Mucosa of stomach (tissue), 1 donor: ENCODE measurements around the gene CACNA2D4.

Experiments used
- H3K27me3 ChIP-seq: one replicate; pipeline ENCODE4 v1.7.0; 2013; ENCODE audit warnings: mild to moderate bottlenecking, low read length; ENCODE audit not compliant: control insufficient read depth, insufficient read depth
- H3K36me3 ChIP-seq: one replicate; pipeline ENCODE4 v1.7.0; 2013; ENCODE audit warnings: low read length; ENCODE audit not compliant: control insufficient read depth, insufficient read depth
- H3K4me1 ChIP-seq: one replicate; pipeline ENCODE4 v1.7.0; 2013; ENCODE audit warnings: mild to moderate bottlenecking, low read length; ENCODE audit not compliant: control insufficient read depth, insufficient read depth
- H3K4me3 ChIP-seq: one replicate; pipeline ENCODE4 v1.7.0; 2013; ENCODE audit warnings: low read length
- H3K9ac ChIP-seq: one replicate; pipeline ENCODE4 v1.7.0; 2013; ENCODE audit warnings: mild to moderate bottlenecking, low read length, moderate library complexity
- H3K9me3 ChIP-seq: one replicate; pipeline ENCODE4 v1.7.0; 2013; ENCODE audit warnings: mild to moderate bottlenecking, low read length, moderate library complexity; ENCODE audit not compliant: control insufficient read depth
- donor health status: Pancreatic carcinoma.

The CACNA2D4 gene

GRCh38 chr12:1930803-1931597 is 12.5 kb upstream of the CACNA2D4 start:
- Histone ChIP-seq H3K9ac (no peak overlapping the region), H3K36me3 (no peaks in the 10 kb centered on the region), H3K27me3 (peaks cover 32% of the 10 kb centered on the region), H3K4me3 (no peak overlapping the region), H3K9me3 (no peaks in the 10 kb centered on the region), H3K4me1 (peaks cover 21% of the 10 kb centered on the region)

GRCh38 chr12:1929985-1930802 is 11.7 kb upstream of the CACNA2D4 start:
- H3K9me3 ChIP-seq = no peaks in the 10 kb centered on the region
- H3K36me3 ChIP-seq = no peaks in the 10 kb centered on the region
- peaks cover 34% of the 10 kb centered on the region for H3K27me3 ChIP-seq
- H3K4me1 ChIP-seq = peaks cover 13% of the 10 kb centered on the region
- H3K9ac ChIP-seq = no peak overlapping the region
- no peak overlapping the region for H3K4me3 ChIP-seq

- Histone ChIP-seq H3K9ac (no peak overlapping the region), H3K4me3 (no peak overlapping the region), H3K9me3 (no peaks in the 10 kb centered on the region), H3K36me3 (no peaks in the 10 kb centered on the region), H3K27me3 (peaks cover 36% of the 10 kb centered on the region), H3K4me1 (peaks cover 10% of the 10 kb centered on the region)
Measured at GRCh38 chr12:1929241-1929984, 11.0 kb upstream of the CACNA2D4 start.

DNA sequence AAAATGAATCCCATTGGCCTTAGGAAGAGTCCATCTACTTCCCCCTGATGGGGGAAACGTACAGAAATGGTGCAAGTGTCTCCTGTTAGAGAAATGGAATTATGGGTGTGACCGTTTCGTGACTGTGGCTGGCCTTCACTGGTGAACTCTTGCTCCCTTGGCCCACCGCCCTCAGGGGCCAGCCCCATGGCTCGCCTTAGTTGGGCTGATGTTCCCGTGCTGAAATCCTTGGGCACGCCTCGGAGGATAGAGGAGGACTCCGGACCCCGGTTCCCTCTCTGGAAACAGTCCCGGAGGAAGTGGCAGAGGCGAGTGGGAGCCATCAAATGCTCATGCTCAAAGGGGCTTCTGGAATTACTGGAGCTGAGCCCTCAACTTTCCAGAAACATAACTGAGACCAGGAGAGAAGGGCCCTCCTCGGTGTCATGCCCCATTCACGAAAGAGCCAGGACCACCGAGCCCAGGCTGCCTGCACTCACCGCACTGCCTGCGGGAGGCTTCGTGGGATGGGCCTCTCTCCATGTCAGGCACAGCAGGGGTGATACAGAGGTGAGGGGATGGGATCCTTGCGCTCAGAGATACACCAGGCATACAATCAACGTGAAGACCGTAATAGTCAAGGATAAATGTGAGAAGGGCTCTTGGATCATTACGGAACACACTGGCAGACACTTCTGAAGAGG is 10.1 kb upstream of the CACNA2D4 start:
- H3K9ac ChIP-seq = no peak overlapping the region
- no peaks in the 10 kb centered on the region for H3K9me3 ChIP-seq
- H3K4me1 ChIP-seq = peaks cover 10% of the 10 kb centered on the region
- no peaks in the 10 kb centered on the region for H3K36me3 ChIP-seq
- no peak overlapping the region for H3K4me3 ChIP-seq
- H3K27me3 ChIP-seq = peaks cover 36% of the 10 kb centered on the region

DNA sequence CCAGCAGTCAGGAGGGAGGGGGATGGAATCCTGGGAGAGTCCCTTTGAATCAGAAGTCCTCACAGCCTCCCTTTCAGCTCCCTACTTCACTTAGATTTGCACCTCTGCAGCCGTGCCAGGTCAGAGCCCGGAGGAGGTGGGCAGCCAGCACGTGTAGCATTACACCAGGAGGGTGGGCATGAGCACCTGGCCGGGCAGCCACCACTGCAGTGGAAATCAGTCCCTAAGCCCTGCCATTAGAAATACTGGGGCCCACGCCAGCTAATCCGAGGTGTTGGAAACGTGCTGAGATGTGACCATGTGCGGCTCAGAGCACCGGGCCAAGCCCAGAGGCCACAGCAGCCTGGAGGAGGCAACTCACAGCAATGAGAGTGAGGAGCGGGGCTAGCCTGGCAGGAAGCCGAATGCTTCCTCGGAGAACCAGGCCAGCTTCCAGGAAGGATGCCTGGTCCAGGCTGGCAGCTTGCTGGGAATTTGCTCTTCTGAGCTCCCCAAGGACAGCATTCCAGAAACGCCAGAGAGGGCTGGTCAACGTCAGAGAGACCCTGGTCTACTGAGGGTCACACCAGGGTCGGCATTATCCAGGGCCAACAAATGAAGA is 9.4 kb upstream of the CACNA2D4 start:
- no peak overlapping the region for H3K9ac ChIP-seq
- H3K4me1 ChIP-seq = peaks cover 9% of the 10 kb centered on the region
- no peak overlapping the region for H3K4me3 ChIP-seq
- H3K9me3 ChIP-seq = no peaks in the 10 kb centered on the region
- peaks cover 36% of the 10 kb centered on the region for H3K27me3 ChIP-seq
- no peaks in the 10 kb centered on the region for H3K36me3 ChIP-seq

- Histone ChIP-seq H3K4me1 (peaks cover 2% of the 10 kb centered on the region), H3K9me3 (no peaks in the 10 kb centered on the region), H3K27me3 (peaks cover 36% of the 10 kb centered on the region), H3K9ac (no peak overlapping the region), H3K4me3 (no peak overlapping the region), H3K36me3 (no peaks in the 10 kb centered on the region)
Measured at GRCh38 chr12:1927051-1927680, 8.7 kb upstream of the CACNA2D4 start.

GRCh38 chr12:1926251-1926657 is 7.8 kb upstream of the CACNA2D4 start:
- H3K4me1 ChIP-seq = no peaks in the 10 kb centered on the region

DNA sequence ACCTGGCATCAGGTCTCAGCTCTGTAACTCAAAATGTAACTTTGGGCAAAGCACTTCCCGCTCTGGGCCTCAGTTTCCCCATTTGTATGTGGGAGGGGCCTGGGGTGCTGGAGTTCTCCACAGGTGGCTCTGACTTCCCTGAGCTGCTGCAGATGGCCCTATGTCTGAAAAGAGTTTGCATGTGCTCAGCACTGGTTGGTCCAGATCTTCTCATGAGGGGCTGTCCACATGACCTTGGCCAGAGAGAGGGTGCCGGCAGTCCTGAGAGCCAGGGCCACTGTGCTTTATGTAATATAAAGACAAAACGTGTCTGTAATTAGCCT is 7.2 kb upstream of the CACNA2D4 start:
- Histone ChIP-seq H3K9ac (no peak overlapping the region), H3K27me3 (peaks cover 30% of the 10 kb centered on the region), H3K4me3 (no peak overlapping the region), H3K36me3 (no peaks in the 10 kb centered on the region), H3K9me3 (no peaks in the 10 kb centered on the region), H3K4me1 (no peaks in the 10 kb centered on the region)

More at GRCh38 chr12:1926251-1926657, 7.8 kb upstream of the CACNA2D4 start:
- H3K27me3 ChIP-seq = peaks cover 34% of the 10 kb centered on the region
- no peaks in the 10 kb centered on the region for H3K36me3 ChIP-seq
- H3K9ac ChIP-seq = no peak overlapping the region
- no peak overlapping the region for H3K4me3 ChIP-seq
- no peaks in the 10 kb centered on the region for H3K9me3 ChIP-seq

GRCh38 chr12:1924996-1925683 is 6.7 kb upstream of the CACNA2D4 start:
- Histone ChIP-seq H3K9ac (no peak overlapping the region), H3K27me3 (peaks cover 25% of the 10 kb centered on the region), H3K4me1 (no peaks in the 10 kb centered on the region), H3K36me3 (no peaks in the 10 kb centered on the region), H3K9me3 (no peaks in the 10 kb centered on the region), H3K4me3 (no peak overlapping the region)

GRCh38 chr12:1922985-1923384 is 4.5 kb upstream of the CACNA2D4 start:
- Histone ChIP-seq H3K9me3 (no peaks in the 10 kb centered on the region), H3K4me3 (no peak overlapping the region), H3K36me3 (no peaks in the 10 kb centered on the region), H3K9ac (no peak overlapping the region), H3K4me1 (no peaks in the 10 kb centered on the region), H3K27me3 (peaks cover 20% of the 10 kb centered on the region)
